GM19438 (cell line): ENCODE data around the gene CBARP.
A peak's percentile ranks its signal among the peaks of the same experiment; 100 is the strongest.

Experiments
- ATAC-seq: cut with Tn5 transposase; IDR thresholded peaks from one replicate; pipeline ENCODE4 v1.9.1; 2021; ENCODE audit warnings: low read depth; ENCODE audit not compliant: unreplicated experiment

CBARP gene

GRCh38 chr19:1265615-1266128, 27.9 kb upstream of the CBARP start:
- ATAC-seq: no peak

- no peak for ATAC-seq
Measured at GRCh38 chr19:1264801-1265614, 27.2 kb upstream of the CBARP start.

- ATAC-seq: no peak
Measured at GRCh38 chr19:1263188-1263587, 25.4 kb upstream of the CBARP start.

GRCh38 chr19:1262623-1263123, 24.9 kb upstream of the CBARP start:
- ATAC-seq: no peak

- no peak for ATAC-seq
Measured at GRCh38 chr19:1261798-1262622, 24.2 kb upstream of the CBARP start.

GRCh38 chr19:1261538-1261797, 23.7 kb upstream of the CBARP start:
- ATAC-seq: no peak

- ATAC-seq: peak; percentile 43
Measured at GRCh38 chr19:1260749-1261537, 23.1 kb upstream of the CBARP start.

- no peak for ATAC-seq
Measured at GRCh38 chr19:1259876-1260748, 22.3 kb upstream of the CBARP start.

GRCh38 chr19:1259206-1259875, 21.5 kb upstream of the CBARP start:
- no peak for ATAC-seq

GRCh38 chr19:1258707-1259205, 21.0 kb upstream of the CBARP start:
- no peak for ATAC-seq

GRCh38 chr19:1258163-1258492, 20.3 kb upstream of the CBARP start:
- no peak for ATAC-seq

- ATAC-seq: no peak
Measured at GRCh38 chr19:1257475-1258162, 19.8 kb upstream of the CBARP start.

GRCh38 chr19:1256646-1257474, 19.1 kb upstream of the CBARP start:
- ATAC-seq: no peak

- ATAC-seq: no peak
Measured at GRCh38 chr19:1255186-1256161, 17.7 kb upstream of the CBARP start.

GRCh38 chr19:1254530-1255185, 16.9 kb upstream of the CBARP start:
- ATAC-seq: no peak

GRCh38 chr19:1254081-1254527, 16.3 kb upstream of the CBARP start:
- no peak for ATAC-seq
